Right lobe of liver (tissue), 4 donors: ENCODE results near the gene ADGRV1.

Source experiments
- POLR2A ChIP-seq: fragments of 450-650 bp; IDR thresholded peaks from one replicate; pipeline ENCODE4 v1.6.1; 2017; ENCODE audit warnings: antibody characterized with exemption, mild to moderate bottlenecking
- TF ChIP-seq, protein P1 (sequence below), 4 donors: fragments of 200-600 bp in 3 of 4; fragments of 450-650 bp in 1 of 4; IDR thresholded peaks; one replicate each; pipeline versions ENCODE4 v1.5.1 to v1.8.0; 2016 to 2022; ENCODE audit warnings: antibody characterized with exemption in 4 of 4, mild to moderate bottlenecking in 2 of 4
- donor health status: DM: no; HTN: no; CAD: no.
- donor health status: DM: no; HTN: no; CAD: no.
- donor health status: DM: no; HTN: yes; CAD: no.

- TF ChIP-seq, protein P1, sequence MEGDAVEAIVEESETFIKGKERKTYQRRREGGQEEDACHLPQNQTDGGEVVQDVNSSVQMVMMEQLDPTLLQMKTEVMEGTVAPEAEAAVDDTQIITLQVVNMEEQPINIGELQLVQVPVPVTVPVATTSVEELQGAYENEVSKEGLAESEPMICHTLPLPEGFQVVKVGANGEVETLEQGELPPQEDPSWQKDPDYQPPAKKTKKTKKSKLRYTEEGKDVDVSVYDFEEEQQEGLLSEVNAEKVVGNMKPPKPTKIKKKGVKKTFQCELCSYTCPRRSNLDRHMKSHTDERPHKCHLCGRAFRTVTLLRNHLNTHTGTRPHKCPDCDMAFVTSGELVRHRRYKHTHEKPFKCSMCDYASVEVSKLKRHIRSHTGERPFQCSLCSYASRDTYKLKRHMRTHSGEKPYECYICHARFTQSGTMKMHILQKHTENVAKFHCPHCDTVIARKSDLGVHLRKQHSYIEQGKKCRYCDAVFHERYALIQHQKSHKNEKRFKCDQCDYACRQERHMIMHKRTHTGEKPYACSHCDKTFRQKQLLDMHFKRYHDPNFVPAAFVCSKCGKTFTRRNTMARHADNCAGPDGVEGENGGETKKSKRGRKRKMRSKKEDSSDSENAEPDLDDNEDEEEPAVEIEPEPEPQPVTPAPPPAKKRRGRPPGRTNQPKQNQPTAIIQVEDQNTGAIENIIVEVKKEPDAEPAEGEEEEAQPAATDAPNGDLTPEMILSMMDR (IDR thresholded peaks at IDR 0.05) = no peak
- TF ChIP-seq POLR2A = no peak
Observed at GRCh38 chr5:91110686-91111085, 552.1 kb downstream of the ADGRV1 start.
